H1 (cell line): Measurements from ENCODE around the gene ZNF618. TPM values are rescaled to one million over a fixed set of nuclear protein-coding genes. Genes with fewer than 3 reads are reported as not detected.

Experiments used
- ATF2 ChIP-seq: IDR thresholded peaks from 2 replicates; pipeline ENCODE4 v1.6.1; 2012; ENCODE audit warnings: low read length, inconsistent platforms
- CBX8 ChIP-seq: fragments of 300-800, 300-1000 bp; sonication (generic); IDR thresholded peaks from 2 replicates; pipeline ENCODE4 v1.7.1; 2016; ENCODE audit warnings: low read depth, low read length, borderline replicate concordance
- EP300 ChIP-seq, 2 experiments: IDR thresholded peaks; 1 replicate in 1 of 2; 2 replicates in 1 of 2; pipeline ENCODE4 v1.6.1; 2011 to 2012; ENCODE audit warnings: low read depth in 2 of 2, low read length in 2 of 2, mild to moderate bottlenecking in 2 of 2, borderline replicate concordance in 1 of 2, inconsistent platforms in 1 of 2, moderate library complexity in 1 of 2
- NRF1 ChIP-seq: IDR thresholded peaks from 2 replicates; pipeline ENCODE4 v1.6.1; 2011; ENCODE audit warnings: mild to moderate bottlenecking, low read depth, low read length, improper control_type of control experiment
- SIN3A ChIP-seq, 2 experiments: IDR thresholded peaks in 1 of 2; conservative IDR thresholded peaks in 1 of 2; 2 replicates each; pipeline ENCODE4 v1.6.1; 2011 to 2012; ENCODE audit warnings: low read length in 2 of 2, improper control_type of control experiment in 1 of 2, low read depth in 1 of 2, mild to moderate bottlenecking in 1 of 2
- SIRT6 ChIP-seq: IDR thresholded peaks from one replicate; pipeline ENCODE4 v1.7.1; 2012; ENCODE audit warnings: low read length, inconsistent platforms
- TAF1 ChIP-seq: IDR thresholded peaks from 2 replicates; pipeline ENCODE4 v1.6.1; 2011; ENCODE audit warnings: mild to moderate bottlenecking, low read depth, low read length
- polyA plus RNA-seq, 7 experiments: library from polyadenylated mRNA; depleted of rRNA in 3 of 7; stranded (reverse) in 5 of 7; unstranded in 2 of 7; fragments of >200 nt in 5 of 7; fragments of 200-250 nt in 2 of 7; gene quantifications; 1 replicate in 5 of 7; 2 replicates in 1 of 7; 4 replicates in 1 of 7; pipeline versions ENCODE4 v1.2.1 to v1.2.3, GENCODE V29; 2011 to 2013; ENCODE audit warnings: missing spikeins in 2 of 7, mixed read lengths in 2 of 7
- total RNA-seq: library from RNA; stranded (reverse); fragmentation: NEBNext Ultra II Directional; extraction: Animal tissue kit (Norgen Biotek cat#: 25700); gene quantifications from 2 replicates; pipeline ENCODE4 v1.2.1, GENCODE V29; 2021

ZNF618 gene
- total and polyA plus RNA-seq, 2 of the 8 experiments (the other 6 are each of a cell fraction or from before 2014, with no cell fraction given): 9.6 to 28.5 TPM

GRCh38 chr9:114081441-114082016 is 205.4 kb downstream of the ZNF618 start (continued):
- TF ChIP-seq SIN3A (conservative IDR thresholded peaks at IDR 0.05 in 1 of 2, IDR thresholded peaks at IDR 0.05 in 1 of 2; ENCODE audit: low read depth in 1 of 2, low read length in 2 of 2) (no peak), NRF1 (no peak), TAF1 (no peak), ATF2 (no peak), SIRT6 (no peak), CBX8 (no peak), EP300 (IDR thresholded peaks at IDR 0.05; ENCODE audit: borderline replicate concordance in 1 of 2, low read depth in 2 of 2, low read length in 2 of 2) (no peak)
